SIG-M5 treated with dmso at 0.1 percent for 504 hours (cell line): ENCODE measurements around the gene OR51B6.
"Not testable (repeated sequence)": the region's sequence is repeated elsewhere in the genome, so short reads cannot be mapped to it uniquely, and the experiment has no call there.

Experiments used
- DNase-seq: peaks from one replicate; lab custom pipeline; 2025; ENCODE audit not compliant: unreplicated experiment; lab: John Stamatoyannopoulos, UW

The OR51B6 gene

GRCh38 chr11:5351208-5351607 lies at the start of gene OR51B6:
Gene OR51B6, plus strand, starts transcription at chr11:5351508. Its CDS starts 0 bp downstream, at chr11:5351508.
- DNase-seq: no peak

- no peak for DNase-seq
These were observed 49.5 kb upstream of the OR51B6 start, which contains the start of gene OR51B4 for GRCh38 chr11:5301846-5302245. Gene OR51B4, minus strand, starts transcription at chr11:5301946. Its CDS starts 0 bp downstream, at chr11:5301946.

- no peak for DNase-seq
These were observed 47.7 kb upstream of the OR51B6 start for GRCh38 chr11:5303626-5304025.

- DNase-seq: no peak
These were observed 47.3 kb upstream of the OR51B6 start for GRCh38 chr11:5304046-5304445.

- no peak for DNase-seq
These were observed 43.9 kb upstream of the OR51B6 start for GRCh38 chr11:5307256-5308019.

- no peak for DNase-seq
These were observed 40.9 kb upstream of the OR51B6 start for GRCh38 chr11:5310423-5310822.

- not testable (repeated sequence) for DNase-seq
These were observed 37.8 kb upstream of the OR51B6 start for GRCh38 chr11:5313326-5314023.

GRCh38 chr11:5317292-5317691 lies 34.0 kb upstream of the OR51B6 start:
- no peak for DNase-seq

GRCh38 chr11:5324197-5324596 lies 27.1 kb upstream of the OR51B6 start, which contains the start of gene OR51B2:
Gene OR51B2, minus strand, starts transcription at chr11:5324297. Its CDS starts 0 bp downstream, at chr11:5324297.
- DNase-seq: no peak

- no peak for DNase-seq
These were observed 16.1 kb upstream of the OR51B6 start for GRCh38 chr11:5335170-5335569.

GRCh38 chr11:5336331-5336730 lies 15.0 kb upstream of the OR51B6 start:
- DNase-seq: no peak

GRCh38 chr11:5337253-5337652 lies 14.1 kb upstream of the OR51B6 start:
- not testable (repeated sequence) for DNase-seq

GRCh38 chr11:5339771-5340322 lies 11.5 kb upstream of the OR51B6 start:
- no peak for DNase-seq

- DNase-seq: no peak
These were observed 7.6 kb upstream of the OR51B6 start, which contains the start of gene OR51B5 for GRCh38 chr11:5343474-5344335. Gene OR51B5, minus strand, starts transcription at chr11:5343524. Its CDS starts 0 bp downstream, at chr11:5343524.

- no peak for DNase-seq
These were observed 5.5 kb upstream of the OR51B6 start for GRCh38 chr11:5345831-5346230.

GRCh38 chr11:5348551-5349194 lies 2.6 kb upstream of the OR51B6 start:
- DNase-seq: no peak

GRCh38 chr11:5349550-5349949 lies 1.8 kb upstream of the OR51B6 start:
- DNase-seq: no peak

- DNase-seq: not testable (repeated sequence)
These were observed 4.7 kb downstream of the OR51B6 start for GRCh38 chr11:5356031-5356430.

GRCh38 chr11:5362017-5362625 lies 10.8 kb downstream of the OR51B6 start:
- no peak for DNase-seq

GRCh38 chr11:5363679-5364078 lies 12.4 kb downstream of the OR51B6 start:
- no peak for DNase-seq
